ENCODE measurements around the gene CDC42BPB.

CDC42BPB gene

GRCh38 chr14:102985665-102986064 is 71.7 kb downstream of the CDC42BPB start:
- no peaks in the 10 kb centered on the region for H3K79me2 ChIP-seq (ENCODE audit: low read length)
- H3K9me3 ChIP-seq (ENCODE audit: insufficient read depth, low read length), result peaks cover 17% of the 10 kb centered on the region; the same call in 1 of the 2 replicates
- H3K4me2 ChIP-seq (ENCODE audit: low read length), result peak overlapping the region; percentile 96
- H3K36me3 ChIP-seq (replicated peaks; ENCODE audit: low read depth, low read length), result peaks cover 5% of the 10 kb centered on the region
- peak overlapping the region; percentile 56 for H3K27ac ChIP-seq (ENCODE audit: low read length)
- H3K4me3 ChIP-seq (ENCODE audit: low read length), result peak overlapping the region; percentile 61
- H3K4me1 ChIP-seq (ENCODE audit: low read length), result peaks cover 22% of the 10 kb centered on the region
- H3K27me3 ChIP-seq (ENCODE audit: low read depth, low read length), result peaks cover 5% of the 10 kb centered on the region; the same call in 1 of the 2 replicates
- H4K20me1 ChIP-seq (ENCODE audit: insufficient read depth, low read length), result no peaks in the 10 kb centered on the region
- TF ChIP-seq EZH2phosphoT487 (IDR thresholded peaks at IDR 0.05; ENCODE audit: low read depth), result no peak
- TF ChIP-seq, protein P1, sequence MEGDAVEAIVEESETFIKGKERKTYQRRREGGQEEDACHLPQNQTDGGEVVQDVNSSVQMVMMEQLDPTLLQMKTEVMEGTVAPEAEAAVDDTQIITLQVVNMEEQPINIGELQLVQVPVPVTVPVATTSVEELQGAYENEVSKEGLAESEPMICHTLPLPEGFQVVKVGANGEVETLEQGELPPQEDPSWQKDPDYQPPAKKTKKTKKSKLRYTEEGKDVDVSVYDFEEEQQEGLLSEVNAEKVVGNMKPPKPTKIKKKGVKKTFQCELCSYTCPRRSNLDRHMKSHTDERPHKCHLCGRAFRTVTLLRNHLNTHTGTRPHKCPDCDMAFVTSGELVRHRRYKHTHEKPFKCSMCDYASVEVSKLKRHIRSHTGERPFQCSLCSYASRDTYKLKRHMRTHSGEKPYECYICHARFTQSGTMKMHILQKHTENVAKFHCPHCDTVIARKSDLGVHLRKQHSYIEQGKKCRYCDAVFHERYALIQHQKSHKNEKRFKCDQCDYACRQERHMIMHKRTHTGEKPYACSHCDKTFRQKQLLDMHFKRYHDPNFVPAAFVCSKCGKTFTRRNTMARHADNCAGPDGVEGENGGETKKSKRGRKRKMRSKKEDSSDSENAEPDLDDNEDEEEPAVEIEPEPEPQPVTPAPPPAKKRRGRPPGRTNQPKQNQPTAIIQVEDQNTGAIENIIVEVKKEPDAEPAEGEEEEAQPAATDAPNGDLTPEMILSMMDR (IDR thresholded peaks at IDR 0.05; ENCODE audit: low read depth, low read length), result peak; percentile 16; the same call in 1 of the 2 replicates
- peak overlapping the region; percentile 80 for H2AFZ ChIP-seq (ENCODE audit: low read depth, low read length)
- H3K9ac ChIP-seq (ENCODE audit: low read length), result peak overlapping the region; percentile 49

- H3K36me3 ChIP-seq (replicated peaks; ENCODE audit: low read depth, low read length), result peaks cover 5% of the 10 kb centered on the region
- no peaks in the 10 kb centered on the region for H4K20me1 ChIP-seq (ENCODE audit: insufficient read depth, low read length)
- peaks cover 17% of the 10 kb centered on the region; the same call in 1 of the 2 replicates for H3K9me3 ChIP-seq (ENCODE audit: insufficient read depth, low read length)
- H3K9ac ChIP-seq (ENCODE audit: low read length), result no peak overlapping the region
- TF ChIP-seq, protein P1 (IDR thresholded peaks at IDR 0.05; ENCODE audit: low read depth, low read length), result no peak
- TF ChIP-seq EZH2phosphoT487 (IDR thresholded peaks at IDR 0.05; ENCODE audit: low read depth), result no peak
- H3K4me2 ChIP-seq (ENCODE audit: low read length), result no peak overlapping the region
- no peak overlapping the region for H2AFZ ChIP-seq (ENCODE audit: low read depth, low read length)
- H3K27ac ChIP-seq (ENCODE audit: low read length), result 0 out of 2 replicates have a peak overlapping the region, but pooled peaks have one; percentile 56
- no peak overlapping the region for H3K4me3 ChIP-seq (ENCODE audit: low read length)
- H3K79me2 ChIP-seq (ENCODE audit: low read length), result no peaks in the 10 kb centered on the region
- H3K4me1 ChIP-seq (ENCODE audit: low read length), result peaks cover 22% of the 10 kb centered on the region
- 0 out of 2 replicates have a peak, but pooled peaks cover 3% of the 10 kb centered on the region for H3K27me3 ChIP-seq (ENCODE audit: low read depth, low read length)
Measured at GRCh38 chr14:102984336-102985102, 72.8 kb downstream of the CDC42BPB start.

GRCh38 chr14:102983496-102983895 is 73.9 kb downstream of the CDC42BPB start:
- H3K27me3 ChIP-seq (ENCODE audit: low read depth, low read length), result 0 out of 2 replicates have a peak, but pooled peaks cover 3% of the 10 kb centered on the region
- H4K20me1 ChIP-seq (ENCODE audit: insufficient read depth, low read length), result no peaks in the 10 kb centered on the region
- H3K9ac ChIP-seq (ENCODE audit: low read length), result no peak overlapping the region
- no peak overlapping the region for H3K27ac ChIP-seq (ENCODE audit: low read length)
- TF ChIP-seq, protein P1 (IDR thresholded peaks at IDR 0.05; ENCODE audit: low read depth, low read length), result no peak
- no peak for TF ChIP-seq EZH2phosphoT487 (IDR thresholded peaks at IDR 0.05; ENCODE audit: low read depth)
- no peak overlapping the region for H3K4me3 ChIP-seq (ENCODE audit: low read length)
- H3K4me1 ChIP-seq (ENCODE audit: low read length), result peaks cover 22% of the 10 kb centered on the region
- H2AFZ ChIP-seq (ENCODE audit: low read depth, low read length), result no peak overlapping the region
- peaks cover 14% of the 10 kb centered on the region; the same call in 1 of the 2 replicates for H3K9me3 ChIP-seq (ENCODE audit: insufficient read depth, low read length)
- peaks cover 2% of the 10 kb centered on the region for H3K36me3 ChIP-seq (replicated peaks; ENCODE audit: low read depth, low read length)
- no peak overlapping the region for H3K4me2 ChIP-seq (ENCODE audit: low read length)
- no peaks in the 10 kb centered on the region for H3K79me2 ChIP-seq (ENCODE audit: low read length)

DNA sequence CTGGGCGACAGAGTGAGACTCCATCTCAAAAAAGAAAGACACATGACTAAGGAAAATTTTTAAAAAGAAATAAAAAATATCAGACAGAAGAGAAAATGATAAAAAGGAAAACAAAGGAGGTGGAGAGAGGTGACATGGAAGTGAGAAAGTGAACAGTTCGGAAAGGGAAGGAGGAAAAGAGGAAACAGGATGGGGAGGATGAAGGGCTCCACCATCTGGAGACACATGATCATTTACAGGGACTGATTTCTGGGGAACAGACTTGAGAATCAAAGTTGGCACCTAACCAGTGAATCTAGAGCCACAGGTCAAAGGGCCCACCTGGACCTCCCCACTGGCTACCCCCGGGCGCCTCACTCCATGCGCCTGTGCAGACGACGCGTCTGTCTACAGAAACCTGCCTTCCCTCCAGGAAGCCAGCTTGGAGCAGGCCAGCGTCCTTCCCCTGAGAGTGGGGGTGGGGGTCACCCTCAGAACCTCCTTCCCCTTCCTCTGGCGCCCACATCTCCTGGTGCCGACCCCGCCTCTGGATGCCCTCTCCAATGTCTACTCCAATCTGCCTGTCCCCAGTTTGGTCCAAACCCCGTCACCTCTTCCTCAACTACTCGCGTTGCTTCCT is 74.4 kb downstream of the CDC42BPB start:
- Histone ChIP-seq H3K36me3 (replicated peaks; ENCODE audit: low read depth, low read length) (peaks cover 2% of the 10 kb centered on the region), H3K4me1 (ENCODE audit: low read length) (peaks cover 22% of the 10 kb centered on the region), H2AFZ (ENCODE audit: low read depth, low read length) (no peak overlapping the region), H3K4me2 (ENCODE audit: low read length) (no peak overlapping the region), H3K79me2 (ENCODE audit: low read length) (no peaks in the 10 kb centered on the region), H3K27ac (ENCODE audit: low read length) (no peak overlapping the region), H3K9ac (ENCODE audit: low read length) (no peak overlapping the region), H3K4me3 (ENCODE audit: low read length) (no peak overlapping the region), H3K27me3 (ENCODE audit: low read depth, low read length) (no peaks in the 10 kb centered on the region), H3K9me3 (ENCODE audit: insufficient read depth, low read length) (peaks cover 10% of the 10 kb centered on the region; the same call in 1 of the 2 replicates), H4K20me1 (ENCODE audit: insufficient read depth, low read length) (no peaks in the 10 kb centered on the region)
- no peak for TF ChIP-seq EZH2phosphoT487 (IDR thresholded peaks at IDR 0.05; ENCODE audit: low read depth)
- TF ChIP-seq, protein P1 (IDR thresholded peaks at IDR 0.05; ENCODE audit: low read depth, low read length), result 0 out of 2 replicates have a peak, but pooled peaks have one; percentile 12

All from OCI-LY3 (cell line).